ENCODE results near the gene NKX2-2. TPM values are rescaled to one million over a fixed set of nuclear protein-coding genes. Genes with fewer than 3 reads are reported as not detected.

Gene NKX2-2
- total and polyA plus RNA-seq, 2 of the 8 experiments (the other 6 are each of a cell fraction or from before 2014, with no cell fraction given), result not detected

DNA sequence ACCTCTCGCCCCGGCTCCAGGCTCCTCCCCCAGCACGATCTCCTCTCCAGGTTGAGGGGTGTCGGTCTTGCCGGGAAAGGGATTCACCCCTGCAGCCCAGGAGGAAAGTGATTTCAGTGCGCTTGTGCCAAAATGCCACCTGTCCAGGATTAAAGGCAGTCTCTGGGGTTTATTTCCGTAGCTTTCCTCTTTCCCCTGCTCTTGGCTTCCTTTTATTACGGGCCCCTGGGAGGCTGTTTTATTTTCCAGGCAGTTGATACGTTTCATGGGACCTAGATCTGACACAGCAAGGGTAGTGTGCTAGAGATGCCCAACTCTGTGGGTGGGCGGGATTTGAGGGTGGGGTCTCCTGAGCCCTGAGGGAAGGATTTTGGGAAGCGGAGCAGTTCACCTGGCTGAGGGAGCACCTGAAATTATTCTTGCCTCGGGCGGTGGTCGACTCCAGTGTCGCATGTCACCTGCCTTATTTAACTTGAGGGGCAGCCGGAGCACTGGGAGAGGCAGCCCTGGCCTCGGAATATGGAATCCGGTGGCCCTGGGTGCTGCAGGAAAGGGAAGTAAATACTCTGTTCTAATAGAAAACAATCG lies 9.5 kb upstream of the NKX2-2 start:
- H3K23me2 ChIP-seq (ENCODE audit: low read depth, low read length), result peaks cover 17% of the 10 kb centered on the region; the same call in 1 of the 2 replicates
- H2BK20ac ChIP-seq (ENCODE audit: low read length), result no peak overlapping the region
- H2BK12ac ChIP-seq (ENCODE audit: low read depth, low read length), result no peak overlapping the region
- FAIRE-seq, result no peak
- no peak overlapping the region for H3K18ac ChIP-seq (ENCODE audit: extremely low read depth, low read length)
- no peaks in the 10 kb centered on the region for H3K9me3 ChIP-seq (ENCODE audit: insufficient read depth in 2 of 2, low read depth in 1 of 2, low read length in 1 of 2)
- H4K20me1 ChIP-seq (replicated peaks in 1 of 2; ENCODE audit: control insufficient read depth in 1 of 2, insufficient read depth in 2 of 2, low read length in 2 of 2), result peaks cover 9 to 11% of the 10 kb centered on the region in 2 experiments
- peak overlapping the region; percentile 33 to 59 (median 40); a peak in 6 of 8 replicates for H3K4me3 ChIP-seq (ENCODE audit: extremely low read depth in 1 of 4, insufficient read depth in 2 of 4, low read depth in 3 of 4, low read length in 4 of 4)
- CTCF ChIA-PET (ENCODE audit: partially characterized antibody), result interaction anchor here (0.6 to 12.5 kb wide), 5 partner anchors 15 to 687 kb away, joined by 3 to 79 read pairs (median 5); no protein-coding TSS in a partner anchor
- no peak overlapping the region for H2BK120ac ChIP-seq (replicated peaks; ENCODE audit: low read depth, low read length)
- H4K5ac ChIP-seq (ENCODE audit: insufficient read length, low read depth, low read length), result no peak overlapping the region
- peaks cover 0 to 6% (median 0%) of the 10 kb centered on the region in 4 experiments; a peak in 1 of 8 replicates for H3K36me3 ChIP-seq (ENCODE audit: control insufficient read depth in 2 of 4, insufficient read depth in 4 of 4, low read length in 3 of 4)
- no peak overlapping the region for H3K23ac ChIP-seq (ENCODE audit: insufficient read length)
- H3K4me1 ChIP-seq (replicated peaks in 1 of 4; ENCODE audit: control insufficient read depth in 3 of 4, insufficient read depth in 4 of 4, low read length in 3 of 4), result peaks cover 14 to 32% (median 23%) of the 10 kb centered on the region in 4 experiments
- no peak overlapping the region for H4K8ac ChIP-seq (ENCODE audit: extremely low read depth, insufficient read depth, low read length)
- no peak overlapping the region for H2BK5ac ChIP-seq (ENCODE audit: low read depth, low read length)
- TF ChIP-seq SUZ12 (IDR thresholded peaks at IDR 0.05; ENCODE audit: low read length) (peak; percentile 19), EZH2 (IDR thresholded peaks at IDR 0.05; ENCODE audit: low read depth, low read length, severe bottlenecking) (no peak), CBX8 (IDR thresholded peaks at IDR 0.05; ENCODE audit: borderline replicate concordance, low read depth, low read length) (peak; percentile 60; the same call in 1 of the 2 replicates), TAF1 (IDR thresholded peaks at IDR 0.05; ENCODE audit: low read depth, low read length) (no peak), NANOG (IDR thresholded peaks at IDR 0.05; ENCODE audit: insufficient read depth, low read depth, low read length, poor library complexity, severe bottlenecking) (no peak)
- H3K27me3 ChIP-seq (replicated peaks in 1 of 4; ENCODE audit: control insufficient read depth in 3 of 4, extremely low read depth in 1 of 4, insufficient read depth in 3 of 4, low read length in 3 of 4), result peaks cover 72 to 88% (median 80%) of the 10 kb centered on the region in 4 experiments
- no peaks in the 10 kb centered on the region for H3K79me1 ChIP-seq (ENCODE audit: low read depth, low read length)
- no peak overlapping the region for H3K4ac ChIP-seq (replicated peaks; ENCODE audit: insufficient read length, low read depth, low read length)
- no peak overlapping the region for H2AK5ac ChIP-seq (ENCODE audit: low read depth, low read length)
- no peak for DNase-seq (ENCODE audit: low read depth in 1 of 2, low spot score in 2 of 2)
- no peak overlapping the region for H3K14ac ChIP-seq (ENCODE audit: insufficient read length)
- WGBS, 2 experiments (ENCODE audit: extremely low coverage in 1 of 2, insufficient coverage in 1 of 2, insufficient read length in 1 of 2, insufficient replicate concordance in 2 of 2, low coverage in 1 of 2, low lambda C conversion rate in 2 of 2, missing lambda C conversion rate in 1 of 2), result 4% methylated on average over 19 of the region's 19 CpGs; no CpG with 5 or more reads in 1 of the 2 experiments
- no peak overlapping the region for H3K27ac ChIP-seq (ENCODE audit: low read depth, low read length)
- no peak overlapping the region for H3K9ac ChIP-seq (replicated peaks in 1 of 4; ENCODE audit: extremely low read depth in 1 of 4, low read depth in 3 of 4, low read length in 3 of 4)
- no peak overlapping the region for H2AFZ ChIP-seq (ENCODE audit: low read length)
- no peaks in the 10 kb centered on the region for H3K79me2 ChIP-seq (ENCODE audit: control insufficient read depth in 1 of 2, insufficient read depth in 2 of 2, low read length in 2 of 2)
- H4K91ac ChIP-seq (replicated peaks; ENCODE audit: insufficient read length, low read length), result no peak overlapping the region
- no peak overlapping the region for H3K56ac ChIP-seq (replicated peaks; ENCODE audit: insufficient read length, low read depth, low read length)
- H2BK15ac ChIP-seq (ENCODE audit: low read length), result no peak overlapping the region
- POLR2A ChIA-PET (ENCODE audit: partially characterized antibody), result no interaction called here
- peak overlapping the region; percentile 87 to 94 for H3K4me2 ChIP-seq (ENCODE audit: insufficient read depth in 1 of 2, low read depth in 2 of 2, low read length in 2 of 2)
